GM10266 (cell line): ENCODE data around the gene AP3S1.
"Not testable (repeated sequence)": the region's sequence is repeated elsewhere in the genome, so short reads cannot be mapped to it uniquely, and the experiment has no call there.

ENCODE experiments used
- DNase-seq: peaks from one replicate; pipeline ENCODE4 v3.0.0; 2012; ENCODE audit errors: extremely low spot score
- CTCF ChIP-seq: IDR thresholded peaks from 2 replicates; pipeline ENCODE4 v1.5.1; 2012; ENCODE audit warnings: mild to moderate bottlenecking, low read depth; ENCODE audit not compliant: control insufficient read depth, insufficient read depth; ENCODE audit errors: missing control alignments

Gene AP3S1

DNA sequence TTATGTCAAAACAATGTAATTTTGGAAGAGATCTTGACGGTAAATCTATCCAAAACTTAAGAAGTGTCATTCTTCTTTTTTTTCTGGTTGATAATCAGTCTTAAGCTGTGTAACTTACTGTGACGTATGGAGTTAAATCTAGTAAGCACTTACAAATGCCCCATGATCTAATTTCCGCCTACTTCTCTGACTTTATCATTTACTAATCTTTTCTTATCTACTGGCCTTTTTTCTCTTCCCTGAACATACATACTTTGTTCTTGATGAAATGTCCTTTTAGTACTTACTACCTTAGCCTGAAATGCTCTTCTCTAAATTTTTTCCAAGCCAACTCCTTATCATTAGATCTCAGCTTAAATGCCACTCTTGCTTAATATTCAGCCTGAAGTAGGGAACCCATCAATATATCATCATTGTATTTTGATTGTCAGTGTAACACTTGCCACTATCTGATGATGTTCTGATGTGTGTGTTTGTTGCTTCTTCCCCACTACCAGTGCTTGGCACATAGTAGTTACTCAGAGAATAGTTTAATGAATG, 27.6 kb downstream of the AP3S1 start:
- TF ChIP-seq CTCF: no peak
- no peak for DNase-seq

- TF ChIP-seq CTCF: no peak
- no peak for DNase-seq
These were observed 30.7 kb downstream of the AP3S1 start for GRCh38 chr5:115872447-115872846.

DNA sequence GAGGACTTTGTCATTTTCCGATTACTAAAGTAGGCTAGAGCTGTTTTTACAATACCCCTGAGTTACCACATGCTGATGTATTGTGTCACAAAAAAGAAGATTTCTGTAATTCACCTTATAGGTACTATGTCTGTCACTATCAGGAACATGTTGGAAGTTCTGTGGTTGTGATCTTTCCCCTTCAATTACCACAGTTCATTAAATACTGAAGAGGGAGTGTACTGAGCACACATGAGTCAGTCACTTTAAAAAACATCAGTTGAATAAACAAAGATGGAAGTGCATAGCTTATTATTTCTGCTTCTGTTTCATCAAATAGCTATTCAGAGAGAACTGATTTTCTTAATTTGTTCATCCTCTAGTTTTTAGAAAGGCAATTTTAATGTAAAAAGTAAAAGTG, 31.7 kb downstream of the AP3S1 start:
- no peak for TF ChIP-seq CTCF
- DNase-seq: no peak

- no peak for DNase-seq
- TF ChIP-seq CTCF: no peak
These were observed 33.7 kb downstream of the AP3S1 start for GRCh38 chr5:115875447-115875846.

GRCh38 chr5:115877342-115877741, 35.6 kb downstream of the AP3S1 start:
- not testable (repeated sequence) for DNase-seq

DNA sequence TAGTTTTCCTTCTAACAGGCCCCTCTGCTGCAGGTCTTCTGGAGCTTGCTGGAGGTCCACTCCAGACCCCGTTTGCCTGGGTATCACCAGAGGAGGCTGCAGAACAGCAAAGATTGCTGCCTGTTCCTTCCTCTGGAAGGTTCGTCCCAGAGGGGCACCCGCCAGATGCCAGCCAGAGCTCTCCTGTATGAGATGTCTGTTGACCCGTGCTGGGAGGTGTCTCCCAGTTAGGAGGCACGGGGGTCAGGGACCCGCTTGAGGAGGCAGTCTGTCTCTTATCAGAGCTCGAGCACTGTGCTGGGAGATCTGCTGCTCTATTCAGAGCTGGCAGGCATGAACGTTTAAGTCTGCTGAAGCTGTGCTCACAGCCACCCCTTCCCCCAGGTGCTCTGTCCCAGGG, 40.7 kb downstream of the AP3S1 start:
- DNase-seq: not testable (repeated sequence)

- no peak for TF ChIP-seq CTCF
These were observed 43.0 kb downstream of the AP3S1 start for GRCh38 chr5:115884704-115885103.

DNA sequence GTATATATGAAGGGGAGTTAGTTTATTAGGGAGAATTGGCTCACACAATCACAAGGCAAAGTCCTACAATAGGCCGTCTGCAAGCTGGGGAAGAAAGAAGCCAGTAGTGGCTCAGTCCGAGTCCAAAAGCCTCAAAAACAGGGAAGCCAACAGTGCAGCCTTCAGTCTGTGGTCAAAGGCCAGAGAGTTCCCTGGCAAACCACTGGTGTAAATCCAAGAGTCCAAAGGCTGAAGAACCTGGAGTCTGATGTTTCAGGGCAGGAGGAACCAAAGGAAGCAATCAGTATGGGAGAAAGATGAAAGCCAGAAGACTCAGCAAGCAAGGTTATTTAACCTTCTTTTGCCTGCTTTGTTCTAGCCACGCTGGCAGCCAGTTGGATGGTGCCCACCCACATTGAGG, 43.5 kb downstream of the AP3S1 start:
- DNase-seq: not testable (repeated sequence)

More at GRCh38 chr5:115884704-115885103, 43.0 kb downstream of the AP3S1 start:
- DNase-seq: no peak

DNA sequence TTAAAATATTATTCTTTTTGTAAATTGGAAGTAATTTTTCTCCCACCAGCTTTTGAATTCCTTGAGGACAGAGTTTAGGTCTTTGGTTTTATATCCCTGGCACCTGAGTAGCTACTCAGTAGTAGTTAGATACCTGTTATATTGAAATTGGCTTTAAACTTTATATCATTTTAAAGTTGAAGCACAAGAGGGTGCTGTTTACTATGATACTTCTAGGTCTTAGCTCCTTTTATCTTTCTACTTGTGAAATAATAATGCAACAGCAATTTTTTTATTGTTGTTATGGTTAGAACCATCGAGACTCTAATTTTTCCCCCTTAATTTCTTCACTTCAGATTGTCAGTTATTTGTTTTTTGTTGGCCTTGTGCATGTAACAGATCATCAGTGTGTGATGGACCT, 46.3 kb downstream of the AP3S1 start:
- no peak for DNase-seq
- TF ChIP-seq CTCF: no peak
